Measurements from ENCODE around the gene LIPK.

GRCh38 chr10:88755753-88756152, 49.7 kb downstream of the LIPK start:
- TF ChIP-seq CTCF (conservative IDR thresholded peaks at IDR 0.05) (no peak), EZH2 (IDR thresholded peaks at IDR 0.05; ENCODE audit: low read depth) (no peak)
